ENCODE results near the gene MRPL1.
"Not testable (repeated sequence)": the region's sequence is repeated elsewhere in the genome, so short reads cannot be mapped to it uniquely, and the experiment has no call there.

The MRPL1 gene

GRCh38 chr4:77982900-77983540 lies 120.4 kb downstream of the MRPL1 start:
- not testable (repeated sequence) for DNase-seq (ENCODE audit: low spot score)

GRCh38 chr4:77983612-77984311 lies 121.1 kb downstream of the MRPL1 start:
- DNase-seq (ENCODE audit: low spot score), result not testable (repeated sequence)

DNA sequence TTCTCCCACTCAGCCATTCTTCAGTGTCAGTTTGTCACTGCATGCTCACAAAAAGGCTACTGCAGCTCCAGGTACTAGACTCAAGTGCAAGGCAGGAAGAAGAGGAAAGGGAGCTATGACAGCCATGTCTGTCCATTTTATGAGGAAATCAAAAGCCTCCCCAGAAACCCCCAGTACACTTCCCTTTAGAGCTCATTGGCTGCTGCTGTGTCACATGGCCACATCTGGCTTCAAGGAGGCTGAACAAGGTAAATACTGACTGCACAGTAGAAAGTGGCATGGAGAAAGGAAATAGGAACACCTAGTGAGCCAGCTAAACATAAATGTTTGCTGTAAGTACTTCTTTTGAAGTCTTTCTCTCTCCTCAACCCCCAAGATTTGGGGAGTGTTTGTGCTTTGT lies 127.3 kb downstream of the MRPL1 start:
- DNase-seq (ENCODE audit: low spot score), result no peak

- no peak for DNase-seq (ENCODE audit: low spot score)
Observed at GRCh38 chr4:77990456-77990855, 127.8 kb downstream of the MRPL1 start.

- DNase-seq (ENCODE audit: low spot score), result no peak
Observed at GRCh38 chr4:77990904-77991358, 128.3 kb downstream of the MRPL1 start.

GRCh38 chr4:77992581-77992980 lies 130.0 kb downstream of the MRPL1 start:
- no peak for DNase-seq (ENCODE audit: low spot score)

DNA sequence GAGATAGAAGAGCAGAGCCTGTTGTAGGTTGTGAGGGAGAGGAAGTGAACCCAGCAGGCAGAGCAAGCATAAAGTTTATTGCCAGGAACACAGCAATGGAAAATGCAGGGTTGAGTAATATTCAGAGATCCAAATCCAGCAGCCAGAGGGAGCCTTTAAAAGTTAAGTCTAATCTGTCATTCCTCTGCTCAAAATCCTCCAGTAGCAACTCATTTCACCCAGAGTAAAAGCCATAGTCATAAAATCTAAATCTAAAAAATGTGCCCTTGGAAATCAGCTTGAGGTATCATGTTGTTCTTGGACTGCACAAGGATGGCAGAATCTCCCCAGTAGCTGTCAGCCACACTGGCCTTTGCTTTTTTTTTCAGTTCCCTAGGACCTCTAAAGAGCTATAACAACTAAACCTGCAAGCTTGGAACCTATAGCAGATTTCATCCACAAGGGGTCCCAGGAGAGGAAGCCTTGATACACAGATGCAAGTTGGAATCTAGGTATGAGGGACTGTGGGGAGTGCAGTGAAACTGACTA lies 131.6 kb downstream of the MRPL1 start:
- peak; percentile 59 for DNase-seq (ENCODE audit: low spot score)

- no peak for DNase-seq (ENCODE audit: low spot score)
Observed at GRCh38 chr4:77996076-77996475, 133.4 kb downstream of the MRPL1 start.

GRCh38 chr4:78001531-78001930 lies 138.9 kb downstream of the MRPL1 start:
- DNase-seq (ENCODE audit: low spot score), result no peak

GRCh38 chr4:78002260-78002659 lies 139.6 kb downstream of the MRPL1 start:
- no peak for DNase-seq (ENCODE audit: low spot score)
